Spleen (tissue), 7 donors: ENCODE measurements around the gene SV2C.

ENCODE experiments used
- CTCF ChIP-seq, 11 experiments: fragments of 200-600 bp in 7 of 11; fragments of 450-650 bp in 4 of 11; sonication (generic) in 4 of 11; IDR thresholded peaks in 8 of 11; conservative IDR thresholded peaks in 3 of 11; 1 replicate in 7 of 11; 2 replicates in 4 of 11; pipeline versions ENCODE4 v1.4.0 to v1.8.0; 2016 to 2021; ENCODE audit warnings: antibody characterized with exemption in 11 of 11, inconsistent platforms in 4 of 11, mild to moderate bottlenecking in 1 of 11
- POLR2A ChIP-seq, 3 donors: fragments of 450-650 bp; IDR thresholded peaks; one replicate each; pipeline ENCODE4 v1.5.1; 2017; ENCODE audit warnings: antibody characterized with exemption in 3 of 3, mild to moderate bottlenecking in 1 of 3
- POLR2AphosphoS5 ChIP-seq, 3 donors: sonication (generic); formaldehyde crosslinking; IDR thresholded peaks; one replicate each; pipeline ENCODE4 v1.5.1; 2017; ENCODE audit warnings: antibody characterized with exemption in 3 of 3
- donor health status: DM: no; HTN: no; CAD: no; lungs with moderate emphysema.
- donor health status: DM: no; HTN: no; CAD: no.
- donor health status: DM: no; HTN: no; CAD: no.

- TF ChIP-seq CTCF (IDR thresholded peaks at IDR 0.05 in 8 of 11, conservative IDR thresholded peaks at IDR 0.05 in 3 of 11) (no peak), POLR2A (IDR thresholded peaks at IDR 0.05) (no peak), POLR2AphosphoS5 (IDR thresholded peaks at IDR 0.05) (no peak)
Observed at GRCh38 chr5:76251656-76252055, 168.5 kb downstream of the SV2C start.
